ENCODE data around the gene RNF130. TPM values are rescaled to one million over a fixed set of nuclear protein-coding genes. Genes with fewer than 3 reads are reported as not detected.

The RNF130 gene
- total RNA-seq, 2 donors from 2014 or later = 83.8 to 116 TPM

GRCh38 chr5:180101451-180102105 is 30.0 kb upstream of the RNF130 start:
- TF ChIP-seq CTCF (IDR thresholded peaks at IDR 0.05) (no peak), POLR2AphosphoS5 (IDR thresholded peaks at IDR 0.05) (no peak), POLR2A (IDR thresholded peaks at IDR 0.05) (no peak)
- Histone ChIP-seq H3K27ac (no peak overlapping the region), H3K9me3 (no peaks in the 10 kb centered on the region), H3K4me3 (no peak overlapping the region), H3K36me3 (no peaks in the 10 kb centered on the region), H3K4me1 (replicated peaks) (no peaks in the 10 kb centered on the region), H3K27me3 (replicated peaks; ENCODE audit: insufficient read depth) (no peaks in the 10 kb centered on the region)
- 92% methylated on average over 20 of the region's 20 CpGs for WGBS
- DNase-seq (ENCODE audit: low spot score) = no peak
- intact Hi-C loops (cut with DNase I) = no loop called here

GRCh38 chr5:180100621-180101450 is 29.3 kb upstream of the RNF130 start:
- no peak overlapping the region for H3K27ac ChIP-seq
- 64% methylated on average over 28 of the region's 29 CpGs for WGBS
- intact Hi-C loops (cut with DNase I) = no loop called here
- no peaks in the 10 kb centered on the region for H3K27me3 ChIP-seq (replicated peaks; ENCODE audit: insufficient read depth)
- no peaks in the 10 kb centered on the region for H3K36me3 ChIP-seq
- TF ChIP-seq POLR2A (IDR thresholded peaks at IDR 0.05) (no peak), CTCF (IDR thresholded peaks at IDR 0.05) (no peak), POLR2AphosphoS5 (IDR thresholded peaks at IDR 0.05) (no peak)
- H3K9me3 ChIP-seq = no peaks in the 10 kb centered on the region
- no peak for DNase-seq (ENCODE audit: low spot score)
- H3K4me1 ChIP-seq (replicated peaks) = no peaks in the 10 kb centered on the region
- H3K4me3 ChIP-seq = no peak overlapping the region

GRCh38 chr5:180099733-180100611 is 28.4 kb upstream of the RNF130 start:
- Histone ChIP-seq H3K4me1 (replicated peaks) (no peaks in the 10 kb centered on the region), H3K36me3 (no peaks in the 10 kb centered on the region), H3K4me3 (no peak overlapping the region), H3K9me3 (no peaks in the 10 kb centered on the region), H3K27me3 (replicated peaks; ENCODE audit: insufficient read depth) (no peaks in the 10 kb centered on the region), H3K27ac (no peak overlapping the region)
- 88% methylated on average over 18 of the region's 18 CpGs for WGBS
- TF ChIP-seq POLR2AphosphoS5 (IDR thresholded peaks at IDR 0.05) (no peak), POLR2A (IDR thresholded peaks at IDR 0.05) (no peak), CTCF (IDR thresholded peaks at IDR 0.05) (no peak)
- intact Hi-C loops (cut with DNase I) = no loop called here
- no peak for DNase-seq (ENCODE audit: low spot score)

GRCh38 chr5:180098991-180099732 is 27.6 kb upstream of the RNF130 start:
- intact Hi-C loops (cut with DNase I) = no loop called here
- no peaks in the 10 kb centered on the region for H3K36me3 ChIP-seq
- H3K4me3 ChIP-seq = no peak overlapping the region
- H3K27me3 ChIP-seq (replicated peaks; ENCODE audit: insufficient read depth) = no peaks in the 10 kb centered on the region
- H3K4me1 ChIP-seq (replicated peaks) = no peaks in the 10 kb centered on the region
- 85% methylated on average over 18 of the region's 18 CpGs for WGBS
- no peaks in the 10 kb centered on the region for H3K9me3 ChIP-seq
- H3K27ac ChIP-seq = no peak overlapping the region
- no peak for DNase-seq (ENCODE audit: low spot score)
- no peak for TF ChIP-seq POLR2A (IDR thresholded peaks at IDR 0.05)
- no peak for TF ChIP-seq CTCF (IDR thresholded peaks at IDR 0.05)
- TF ChIP-seq POLR2AphosphoS5 (IDR thresholded peaks at IDR 0.05) = no peak

All from prostate gland (tissue), 2 donors.